GM19467 (cell line): ENCODE data around the gene CHST11.
A peak's percentile ranks its signal among the peaks of the same experiment; 100 is the strongest.

Experiments
- ATAC-seq: cut with Tn5 transposase; IDR thresholded peaks from one replicate; pipeline ENCODE4 v1.9.1; 2021; ENCODE audit warnings: mild to moderate bottlenecking, moderate library complexity; ENCODE audit not compliant: unreplicated experiment

The CHST11 gene

GRCh38 chr12:104748356-104748755 is 291.6 kb downstream of the CHST11 start:
- ATAC-seq = no peak

GRCh38 chr12:104748790-104749189 is 292.0 kb downstream of the CHST11 start:
- no peak for ATAC-seq

GRCh38 chr12:104749545-104749944 is 292.8 kb downstream of the CHST11 start:
- ATAC-seq = no peak

- peak; percentile 58 for ATAC-seq
These were observed 293.3 kb downstream of the CHST11 start for GRCh38 chr12:104750061-104750460.

GRCh38 chr12:104751120-104751519 is 294.4 kb downstream of the CHST11 start:
- ATAC-seq = peak; percentile 18

GRCh38 chr12:104751594-104751993 is 294.8 kb downstream of the CHST11 start:
- peak; percentile 74 for ATAC-seq

GRCh38 chr12:104752016-104752415 is 295.3 kb downstream of the CHST11 start:
- ATAC-seq = no peak

- no peak for ATAC-seq
These were observed 296.1 kb downstream of the CHST11 start for GRCh38 chr12:104752881-104753280.

- no peak for ATAC-seq
These were observed 300.2 kb downstream of the CHST11 start for GRCh38 chr12:104756901-104757300.

- no peak for ATAC-seq
These were observed 302.0 kb downstream of the CHST11 start for GRCh38 chr12:104758771-104759170.

GRCh38 chr12:104761091-104761490 is 304.3 kb downstream of the CHST11 start:
- no peak for ATAC-seq

- ATAC-seq = no peak
These were observed 304.9 kb downstream of the CHST11 start for GRCh38 chr12:104761611-104762010.

GRCh38 chr12:104763168-104763805 is 306.5 kb downstream of the CHST11 start:
- ATAC-seq = no peak

GRCh38 chr12:104764225-104765091 is 307.7 kb downstream of the CHST11 start:
- no peak for ATAC-seq

- ATAC-seq = no peak
These were observed 310.5 kb downstream of the CHST11 start for GRCh38 chr12:104767261-104767660.

- ATAC-seq = no peak
These were observed 311.3 kb downstream of the CHST11 start for GRCh38 chr12:104768033-104768432.

- ATAC-seq = no peak
These were observed 312.4 kb downstream of the CHST11 start for GRCh38 chr12:104769144-104769561.

- no peak for ATAC-seq
These were observed 315.6 kb downstream of the CHST11 start for GRCh38 chr12:104772336-104772735.

GRCh38 chr12:104775731-104776231 is 319.0 kb downstream of the CHST11 start:
- no peak for ATAC-seq

GRCh38 chr12:104779134-104779533 is 322.4 kb downstream of the CHST11 start:
- no peak for ATAC-seq

- ATAC-seq = no peak
These were observed 325.5 kb downstream of the CHST11 start for GRCh38 chr12:104782296-104782695.

GRCh38 chr12:104784592-104784991 is 327.8 kb downstream of the CHST11 start:
- no peak for ATAC-seq
